K562 (cell line): Measurements from ENCODE around the gene USP16. TPM values are rescaled to one million over a fixed set of nuclear protein-coding genes. Genes with fewer than 3 reads are reported as not detected.

Source experiments
- BRCA1 ChIP-seq, 2 experiments: fragments of 450-650 bp in 1 of 2; sonication (generic) in 1 of 2; formaldehyde crosslinking in 1 of 2; IDR thresholded peaks; 2 replicates each; pipeline versions ENCODE4 v1.5.0 to v1.6.1; 2017 to 2020; ENCODE audit warnings: mild to moderate bottlenecking in 1 of 2, missing genetic modification reagents in 1 of 2
- FOXA3 ChIP-seq, 2 experiments: fragments of 450-650 bp in 1 of 2; sonication (generic) in 1 of 2; formaldehyde crosslinking; IDR thresholded peaks in 1 of 2; conservative IDR thresholded peaks in 1 of 2; 2 replicates each; pipeline versions ENCODE4 v1.4.0 to v1.8.0; 2020 to 2022; ENCODE audit warnings: mild to moderate bottlenecking in 2 of 2, missing genetic modification reagents in 1 of 2
- MAZ ChIP-seq, 2 experiments: fragments of 450-650 bp in 1 of 2; sonication (generic) in 1 of 2; formaldehyde crosslinking; IDR thresholded peaks in 1 of 2; conservative IDR thresholded peaks in 1 of 2; 2 replicates each; pipeline versions ENCODE4 v1.4.0 to v1.5.0; 2020; ENCODE audit warnings: mild to moderate bottlenecking in 1 of 2, missing genetic modification reagents in 1 of 2
- MECOM ChIP-seq: fragments of 250-450 bp; sonication (Bioruptor Pico); IDR thresholded peaks from 2 replicates; pipeline ENCODE4 v1.8.0; 2022; ENCODE audit warnings: inconsistent platforms
- NR2C2 ChIP-seq, 2 experiments: fragments of 200-800 bp in 1 of 2; sonication (Bioruptor generic) in 1 of 2; sonication (generic) in 1 of 2; formaldehyde crosslinking in 1 of 2; IDR thresholded peaks; 2 replicates each; pipeline versions ENCODE4 v1.6.1 to v1.8.0; 2016 to 2022; ENCODE audit warnings: mild to moderate bottlenecking in 1 of 2, missing compliant biosample characterization in 1 of 2, missing genetic modification characterization in 1 of 2, missing genetic modification reagents in 1 of 2
- PREB ChIP-seq: sonication (generic); formaldehyde crosslinking; IDR thresholded peaks from 2 replicates; pipeline ENCODE4 v1.8.1; 2023; ENCODE audit warnings: mild to moderate bottlenecking, missing genetic modification reagents
- PRMT5 ChIP-seq: sonication (generic); formaldehyde crosslinking; IDR thresholded peaks from 2 replicates; pipeline ENCODE4 v1.5.0; 2020; ENCODE audit warnings: missing genetic modification reagents
- YY1 ChIP-seq, 3 experiments: IDR thresholded peaks; 2 replicates each; pipeline ENCODE4 v1.6.1; 2011; ENCODE audit warnings: low read length in 2 of 3, mild to moderate bottlenecking in 2 of 3, moderate library complexity in 2 of 3, borderline replicate concordance in 1 of 3, control low read depth in 1 of 3, low read depth in 1 of 3; ENCODE audit not compliant: insufficient read depth in 3 of 3, insufficient replicate concordance in 2 of 3, control insufficient read depth in 1 of 3, insufficient read length in 1 of 3; ENCODE audit errors: extremely low read depth in 1 of 3
- ZBTB1 ChIP-seq: sonication (generic); formaldehyde crosslinking; IDR thresholded peaks from 2 replicates; pipeline ENCODE4 v1.8.1; 2023; ENCODE audit warnings: missing genetic modification reagents, low read depth, mild to moderate bottlenecking, borderline replicate concordance
- ZBTB33 ChIP-seq: sonication (generic); formaldehyde crosslinking; IDR thresholded peaks from 2 replicates; pipeline ENCODE4 v1.8.1; 2023; ENCODE audit warnings: mild to moderate bottlenecking, missing genetic modification reagents
- ZBTB40 ChIP-seq, 2 experiments: fragments of 450-650 bp in 1 of 2; sonication (generic) in 1 of 2; formaldehyde crosslinking in 1 of 2; IDR thresholded peaks; 2 replicates each; pipeline versions ENCODE4 v1.7.1 to v1.9.0; 2016 to 2022; ENCODE audit warnings: inconsistent platforms in 1 of 2, mild to moderate bottlenecking in 1 of 2, missing genetic modification reagents in 1 of 2
- ZNF316 ChIP-seq: fragments of 450-650 bp; IDR thresholded peaks from 2 replicates; pipeline ENCODE4 v1.6.1; 2016
- polyA plus RNA-seq, 8 experiments: library from polyadenylated mRNA; depleted of rRNA in 4 of 8; stranded (reverse) in 5 of 8; unstranded in 3 of 8; fragments of >200 nt; fragmentation: Nextera tagmentation in 2 of 8; fragmentation: Illumina TruSeq in 1 of 8; extraction: Ambion mirVana in 2 of 8; extraction: Trizol in 1 of 8; gene quantifications; 2 replicates each; pipeline versions ENCODE4 v1.2.1 to v1.2.3, GENCODE V29; 2011 to 2014; ENCODE audit warnings: inconsistent platforms in 1 of 8, missing spikeins in 1 of 8
- total RNA-seq, 7 experiments: library from RNA; depleted of rRNA in 6 of 7; stranded (reverse); fragments of >200 nt in 6 of 7; fragmentation: Illumina TruSeq in 2 of 7; extraction: Trizol in 2 of 7; gene quantifications; 2 replicates each; pipeline versions ENCODE4 v1.2.1 to v1.2.3, GENCODE V29; 2011 to 2021; ENCODE audit warnings: low replicate concordance in 1 of 7

USP16 gene
- total and polyA plus RNA-seq, 9 of the 15 experiments (the other 6 are each of a cell fraction or from before 2014, with no cell fraction given), result 38.4 to 90.9 (median 62.8) TPM

- TF ChIP-seq NR2C2 (CRISPR knock-in tag; IDR thresholded peaks at IDR 0.05) (peak; percentile 100), NR2C2 (tag; IDR thresholded peaks at IDR 0.05) (peak; percentile 99), PRMT5 (CRISPR knock-in tag) (no peak), ZNF316 (no peak), YY1 (IDR thresholded peaks at IDR 0.05; ENCODE audit: borderline replicate concordance in 1 of 3, control insufficient read depth in 1 of 3, extremely low read depth in 1 of 3, insufficient read depth in 3 of 3, insufficient read length in 1 of 3, insufficient replicate concordance in 2 of 3, low read depth in 1 of 3, low read length in 2 of 3) (peak in 1 of 3 experiments; percentile 69), MAZ (CRISPR knock-in tag; conservative IDR thresholded peaks at IDR 0.05 in 1 of 2, IDR thresholded peaks at IDR 0.05 in 1 of 2) (peak; percentile 73 to 83; a peak in 3 of 4 replicates), ZBTB33 (peak; percentile 53), MECOM (no peak), ZBTB40 (IDR thresholded peaks at IDR 0.05) (peak; percentile 94), ZBTB40 (CRISPR knock-in tag; IDR thresholded peaks at IDR 0.05) (no peak), ZBTB1 (CRISPR knock-in tag) (no peak), FOXA3 (CRISPR knock-in tag; conservative IDR thresholded peaks at IDR 0.05 in 1 of 2, IDR thresholded peaks at IDR 0.05 in 1 of 2) (no peak), PREB (CRISPR knock-in tag) (no peak), BRCA1 (IDR thresholded peaks at IDR 0.05) (no peak), BRCA1 (CRISPR knock-in tag; IDR thresholded peaks at IDR 0.05) (no peak)
Observed at GRCh38 chr21:29002442-29003144, 21.9 kb upstream of the USP16 start (continued).
